Measurements from ENCODE around the gene UTP15.

Gene UTP15

DNA sequence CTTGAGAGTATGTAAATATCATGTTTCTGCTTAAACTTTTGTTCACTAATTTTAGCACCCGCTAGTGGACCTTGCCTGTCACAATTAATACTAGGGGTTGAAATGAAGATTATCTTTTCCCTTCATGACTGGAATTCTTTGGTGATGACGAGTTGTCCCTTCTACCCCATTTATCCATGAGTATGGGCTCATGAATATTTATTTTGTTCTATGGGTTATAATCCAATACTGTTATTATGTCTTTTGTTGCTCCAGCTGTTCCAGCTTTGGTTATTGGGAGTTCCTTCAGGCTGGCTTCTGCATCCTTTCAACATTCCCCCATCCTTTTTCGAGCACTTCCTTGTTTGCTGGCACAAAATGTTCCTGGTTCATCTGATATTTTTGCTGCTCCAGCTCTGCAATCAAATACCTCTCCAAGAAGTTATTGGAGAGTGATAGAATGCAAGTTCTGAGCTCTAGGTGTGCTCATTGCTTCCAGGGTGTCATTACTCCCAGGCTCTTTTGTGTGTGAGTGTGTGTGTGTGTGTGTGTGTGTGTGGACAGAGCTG, 40.7 kb downstream of the UTP15 start:
- peaks cover 11% of the 10 kb centered on the region for H3K9me3 ChIP-seq (ENCODE audit: control insufficient read depth, low read length)
- peaks cover 3% of the 10 kb centered on the region for H3K4me1 ChIP-seq (ENCODE audit: control insufficient read depth, insufficient read depth, low read depth, low read length)
- H3K18ac ChIP-seq (ENCODE audit: low read depth in 1 of 2, low read length in 2 of 2): no peak overlapping the region
- H3K9ac ChIP-seq (ENCODE audit: low read length): no peak overlapping the region
- H3K4me2 ChIP-seq (ENCODE audit: low read length, poor library complexity, severe bottlenecking): peak overlapping the region; percentile 8
- no peak overlapping the region for H2BK12ac ChIP-seq (ENCODE audit: low read length in 2 of 2)
- H3K79me1 ChIP-seq (replicated peaks; ENCODE audit: low read length, poor library complexity, severe bottlenecking): no peaks in the 10 kb centered on the region
- H2BK5ac ChIP-seq (ENCODE audit: low read depth, low read length, poor library complexity, severe bottlenecking): no peak overlapping the region
- H2AFZ ChIP-seq (ENCODE audit: low read depth, low read length): no peak overlapping the region
- H4K8ac ChIP-seq (ENCODE audit: low read length): no peak overlapping the region
- H4K91ac ChIP-seq (ENCODE audit: low read length): no peak overlapping the region
- peak overlapping the region; percentile 43 for H3K27ac ChIP-seq (ENCODE audit: low read length, poor library complexity, severe bottlenecking)
- WGBS: no CpG with 5 or more reads among the region's 3 CpGs
- no peak for DNase-seq
- no peak overlapping the region for H2BK15ac ChIP-seq (ENCODE audit: low read depth, poor library complexity, severe bottlenecking)
- H3K14ac ChIP-seq (ENCODE audit: low read length in 2 of 2): no peak overlapping the region
- H3K36me3 ChIP-seq (ENCODE audit: control insufficient read depth in 1 of 2, insufficient read depth in 2 of 2, low read depth in 1 of 2, low read length in 2 of 2): no peaks in the 10 kb centered on the region
- peaks cover 0 to 7% of the 10 kb centered on the region in 2 experiments for H3K27me3 ChIP-seq (ENCODE audit: control insufficient read depth in 1 of 2, insufficient read depth in 1 of 2, low read length in 2 of 2)
- no peak overlapping the region for H3K23ac ChIP-seq (ENCODE audit: low read length in 2 of 2)
- no peak overlapping the region for H2AK5ac ChIP-seq (ENCODE audit: low read length, severe bottlenecking)
- no peak overlapping the region for H3K4me3 ChIP-seq (ENCODE audit: insufficient read depth in 1 of 2, low read depth in 1 of 2, low read length in 2 of 2)
- no peak overlapping the region for H3K4ac ChIP-seq (ENCODE audit: low read depth in 1 of 2, low read length in 2 of 2)
- H2BK120ac ChIP-seq (ENCODE audit: low read depth, low read length): no peak overlapping the region

DNA sequence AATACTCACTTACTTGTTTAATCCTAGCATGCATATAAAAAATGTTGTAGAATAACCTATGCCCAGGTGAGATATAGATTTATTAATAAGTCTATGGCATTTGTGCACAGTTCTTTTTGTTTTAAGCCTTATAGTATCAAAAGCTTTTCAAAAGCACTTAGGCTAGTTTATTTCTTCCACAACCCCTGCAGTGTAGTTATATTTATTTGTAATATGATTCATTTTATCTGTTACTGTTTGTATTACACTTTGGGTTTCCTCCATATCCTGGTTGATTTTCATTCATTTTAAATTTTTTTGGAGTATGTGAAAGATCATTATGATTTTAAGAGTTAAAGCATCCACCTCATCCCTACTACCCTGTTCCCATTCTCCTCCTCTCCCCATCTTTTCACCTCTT, 41.7 kb downstream of the UTP15 start:
- H3K27ac ChIP-seq (ENCODE audit: low read length, poor library complexity, severe bottlenecking): no peak overlapping the region
- no peak overlapping the region for H2BK5ac ChIP-seq (ENCODE audit: low read depth, low read length, poor library complexity, severe bottlenecking)
- no peak overlapping the region for H4K91ac ChIP-seq (ENCODE audit: low read length)
- no peak overlapping the region for H2BK120ac ChIP-seq (ENCODE audit: low read depth, low read length)
- H3K9ac ChIP-seq (ENCODE audit: low read length): no peak overlapping the region
- no peak overlapping the region for H2AFZ ChIP-seq (ENCODE audit: low read depth, low read length)
- H3K36me3 ChIP-seq (ENCODE audit: control insufficient read depth in 1 of 2, insufficient read depth in 2 of 2, low read depth in 1 of 2, low read length in 2 of 2): no peaks in the 10 kb centered on the region
- no peak overlapping the region for H3K23ac ChIP-seq (ENCODE audit: low read length in 2 of 2)
- no peak overlapping the region for H3K4me3 ChIP-seq (ENCODE audit: insufficient read depth in 1 of 2, low read depth in 1 of 2, low read length in 2 of 2)
- H3K4me2 ChIP-seq (ENCODE audit: low read length, poor library complexity, severe bottlenecking): no peak overlapping the region
- no peak overlapping the region for H2BK12ac ChIP-seq (ENCODE audit: low read length in 2 of 2)
- no peak overlapping the region for H3K4ac ChIP-seq (ENCODE audit: low read depth in 1 of 2, low read length in 2 of 2)
- no peak overlapping the region for H3K14ac ChIP-seq (ENCODE audit: low read length in 2 of 2)
- DNase-seq: no peak
- no peak overlapping the region for H2AK5ac ChIP-seq (ENCODE audit: low read length, severe bottlenecking)
- peaks cover 2% of the 10 kb centered on the region for H3K9me3 ChIP-seq (ENCODE audit: control insufficient read depth, low read length)
- H3K4me1 ChIP-seq (ENCODE audit: control insufficient read depth, insufficient read depth, low read depth, low read length): peaks cover 3% of the 10 kb centered on the region
- H2BK15ac ChIP-seq (ENCODE audit: low read depth, poor library complexity, severe bottlenecking): no peak overlapping the region
- peaks cover 0 to 10% of the 10 kb centered on the region in 2 experiments for H3K27me3 ChIP-seq (ENCODE audit: control insufficient read depth in 1 of 2, insufficient read depth in 1 of 2, low read length in 2 of 2)
- no peak overlapping the region for H3K18ac ChIP-seq (ENCODE audit: low read depth in 1 of 2, low read length in 2 of 2)
- no peaks in the 10 kb centered on the region for H3K79me1 ChIP-seq (replicated peaks; ENCODE audit: low read length, poor library complexity, severe bottlenecking)
- no peak overlapping the region for H4K8ac ChIP-seq (ENCODE audit: low read length)

DNA sequence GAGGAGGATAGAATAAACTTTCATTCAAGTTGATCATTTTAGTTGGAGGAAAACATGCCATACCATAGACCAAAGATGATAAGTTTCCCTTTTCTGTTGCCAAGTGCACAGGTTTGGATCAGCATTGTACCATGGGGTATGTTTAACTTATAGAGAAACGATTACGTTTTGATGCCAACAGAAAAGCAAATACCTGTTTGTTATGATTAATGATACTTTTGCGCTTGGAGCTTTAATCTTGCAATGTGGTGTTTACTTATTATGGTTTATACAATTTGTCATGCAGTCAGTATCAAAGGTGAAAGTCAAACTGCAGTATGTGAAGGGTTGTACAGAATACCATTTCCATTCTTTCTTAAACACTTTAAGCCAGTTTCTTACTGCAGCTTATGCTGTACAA, 47.3 kb downstream of the UTP15 start:
- H3K4me3 ChIP-seq (ENCODE audit: insufficient read depth in 1 of 2, low read depth in 1 of 2, low read length in 2 of 2): no peak overlapping the region
- no peak overlapping the region for H2AK5ac ChIP-seq (ENCODE audit: low read length, severe bottlenecking)
- WGBS: 95% methylated on average over 3 of the region's 3 CpGs

DNA sequence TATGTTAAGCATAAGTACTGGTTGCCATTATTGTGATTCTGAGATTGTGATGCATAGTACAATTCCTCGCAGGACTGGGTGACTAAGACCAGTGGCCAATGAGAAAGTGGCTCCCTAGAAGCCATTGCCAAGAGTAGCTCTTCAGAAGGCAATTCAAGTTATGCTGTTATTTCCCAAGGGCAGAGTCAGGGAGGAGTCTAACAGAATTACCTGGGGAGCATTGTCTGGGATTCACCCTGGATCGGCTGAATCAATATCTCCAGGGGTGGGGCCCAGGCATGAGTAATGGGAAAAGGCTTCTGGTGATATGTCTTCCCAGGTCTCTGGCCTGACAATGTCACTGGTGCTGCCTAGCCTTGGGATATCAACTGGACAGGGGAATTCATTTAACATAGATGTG, 49.5 kb downstream of the UTP15 start:
- no peak overlapping the region for H4K91ac ChIP-seq (ENCODE audit: low read length)
- H3K18ac ChIP-seq (ENCODE audit: low read depth in 1 of 2, low read length in 2 of 2): no peak overlapping the region
- 83% methylated on average over 2 of the region's 2 CpGs for WGBS
- no peak overlapping the region for H2BK15ac ChIP-seq (ENCODE audit: low read depth, poor library complexity, severe bottlenecking)
- no peak overlapping the region for H2BK5ac ChIP-seq (ENCODE audit: low read depth, low read length, poor library complexity, severe bottlenecking)
- H3K27ac ChIP-seq (ENCODE audit: low read length, poor library complexity, severe bottlenecking): no peak overlapping the region
- H2BK12ac ChIP-seq (ENCODE audit: low read length in 2 of 2): no peak overlapping the region
- H3K4me1 ChIP-seq (ENCODE audit: control insufficient read depth, insufficient read depth, low read depth, low read length): no peaks in the 10 kb centered on the region
- peaks cover 0 to 9% of the 10 kb centered on the region in 2 experiments for H3K27me3 ChIP-seq (ENCODE audit: control insufficient read depth in 1 of 2, insufficient read depth in 1 of 2, low read length in 2 of 2)
- no peaks in the 10 kb centered on the region for H3K9me3 ChIP-seq (ENCODE audit: control insufficient read depth, low read length)
- H3K36me3 ChIP-seq (ENCODE audit: control insufficient read depth in 1 of 2, insufficient read depth in 2 of 2, low read depth in 1 of 2, low read length in 2 of 2): no peaks in the 10 kb centered on the region
- no peak overlapping the region for H3K4me2 ChIP-seq (ENCODE audit: low read length, poor library complexity, severe bottlenecking)
- H4K8ac ChIP-seq (ENCODE audit: low read length): no peak overlapping the region
- no peak for DNase-seq
- H2AK5ac ChIP-seq (ENCODE audit: low read length, severe bottlenecking): no peak overlapping the region
- no peak overlapping the region for H3K23ac ChIP-seq (ENCODE audit: low read length in 2 of 2)
- no peak overlapping the region for H2BK120ac ChIP-seq (ENCODE audit: low read depth, low read length)
- H3K4me3 ChIP-seq (ENCODE audit: insufficient read depth in 1 of 2, low read depth in 1 of 2, low read length in 2 of 2): no peak overlapping the region
- no peak overlapping the region for H3K14ac ChIP-seq (ENCODE audit: low read length in 2 of 2)
- H3K4ac ChIP-seq (ENCODE audit: low read depth in 1 of 2, low read length in 2 of 2): no peak overlapping the region
- H3K9ac ChIP-seq (ENCODE audit: low read length): no peak overlapping the region
- H3K79me1 ChIP-seq (replicated peaks; ENCODE audit: low read length, poor library complexity, severe bottlenecking): no peaks in the 10 kb centered on the region
- H2AFZ ChIP-seq (ENCODE audit: low read depth, low read length): no peak overlapping the region

More for the DNA sequence above, 47.3 kb downstream of the UTP15 start:
- no peaks in the 10 kb centered on the region for H3K36me3 ChIP-seq (ENCODE audit: control insufficient read depth in 1 of 2, insufficient read depth in 2 of 2, low read depth in 1 of 2, low read length in 2 of 2)
- no peak overlapping the region for H3K4me2 ChIP-seq (ENCODE audit: low read length, poor library complexity, severe bottlenecking)
- no peak overlapping the region for H2BK120ac ChIP-seq (ENCODE audit: low read depth, low read length)
- H3K9me3 ChIP-seq (ENCODE audit: control insufficient read depth, low read length): no peaks in the 10 kb centered on the region
- H3K79me1 ChIP-seq (replicated peaks; ENCODE audit: low read length, poor library complexity, severe bottlenecking): no peaks in the 10 kb centered on the region
- no peak overlapping the region for H4K8ac ChIP-seq (ENCODE audit: low read length)
- no peak overlapping the region for H3K9ac ChIP-seq (ENCODE audit: low read length)
- no peak overlapping the region for H2BK12ac ChIP-seq (ENCODE audit: low read length in 2 of 2)
- H3K4ac ChIP-seq (ENCODE audit: low read depth in 1 of 2, low read length in 2 of 2): no peak overlapping the region
- no peaks in the 10 kb centered on the region for H3K4me1 ChIP-seq (ENCODE audit: control insufficient read depth, insufficient read depth, low read depth, low read length)
- no peak overlapping the region for H3K14ac ChIP-seq (ENCODE audit: low read length in 2 of 2)
- H4K91ac ChIP-seq (ENCODE audit: low read length): no peak overlapping the region
- DNase-seq: no peak
- H3K18ac ChIP-seq (ENCODE audit: low read depth in 1 of 2, low read length in 2 of 2): no peak overlapping the region
- no peak overlapping the region for H3K27ac ChIP-seq (ENCODE audit: low read length, poor library complexity, severe bottlenecking)
- H3K23ac ChIP-seq (ENCODE audit: low read length in 2 of 2): no peak overlapping the region
- no peak overlapping the region for H2BK5ac ChIP-seq (ENCODE audit: low read depth, low read length, poor library complexity, severe bottlenecking)
- no peak overlapping the region for H2BK15ac ChIP-seq (ENCODE audit: low read depth, poor library complexity, severe bottlenecking)
- H3K27me3 ChIP-seq (ENCODE audit: control insufficient read depth in 1 of 2, insufficient read depth in 1 of 2, low read length in 2 of 2): peaks cover 0 to 10% of the 10 kb centered on the region in 2 experiments
- no peak overlapping the region for H2AFZ ChIP-seq (ENCODE audit: low read depth, low read length)
